WTC11 (cell line): ENCODE data around the gene MED9. TPM values are rescaled to one million over a fixed set of nuclear protein-coding genes. Genes with fewer than 3 reads are reported as not detected.

Source experiments
- ATAC-seq: fragments of 200-7000 bp; cut with Tn5 transposase; 2 replicates; pipeline ENCODE4 v1.10.0; 2021; ENCODE audit warnings: mild to moderate bottlenecking, moderate library complexity
- CTCF ChIA-PET: fragments of 300-600 bp; sonication (Branson Sonifier 250); formaldehyde crosslinking; loops from one replicate; lab custom pipeline; 2021; ENCODE audit warnings: antibody characterized with exemption; lab: Charles Lee
- POLR2A ChIA-PET: fragments of 350-600 bp; sonication (Branson Sonifier 250); formaldehyde crosslinking; loops from one replicate; lab custom pipeline; 2021; ENCODE audit warnings: antibody characterized with exemption; lab: Charles Lee
- DNase-seq: peaks from one replicate; pipeline ENCODE4 v3.0.0; 2021; ENCODE audit warnings: low spot score
- H3K27ac Mint-ChIP-seq: 2 replicates; pipeline ENCODE4 v1.8.0; 2021; ENCODE audit warnings: mixed read lengths
- H3K27me3 Mint-ChIP-seq: 2 replicates; pipeline ENCODE4 v1.8.0; 2021; ENCODE audit warnings: low read depth, mild to moderate bottlenecking, moderate library complexity, mixed read lengths
- H3K36me3 Mint-ChIP-seq: 2 replicates; pipeline ENCODE4 v1.8.0; 2021; ENCODE audit warnings: mixed read lengths
- H3K4me1 Mint-ChIP-seq: 2 replicates; pipeline ENCODE4 v1.8.0; 2022; ENCODE audit warnings: mixed read lengths
- H3K4me3 Mint-ChIP-seq: 2 replicates; pipeline ENCODE4 v1.8.0; 2021; ENCODE audit warnings: mild to moderate bottlenecking, moderate library complexity, mixed read lengths
- H3K9me3 Mint-ChIP-seq: 2 replicates; pipeline ENCODE4 v1.8.0; 2021; ENCODE audit warnings: mixed read lengths
- FOXP1 ChIP-seq: sonication (generic); formaldehyde crosslinking; IDR thresholded peaks from 2 replicates; pipeline ENCODE4 v1.8.0; 2022; ENCODE audit warnings: missing genetic modification reagents, mild to moderate bottlenecking, moderate library complexity, borderline replicate concordance
- IRF2 ChIP-seq: sonication (generic); formaldehyde crosslinking; IDR thresholded peaks from 2 replicates; pipeline ENCODE4 v1.8.0; 2022; ENCODE audit warnings: low read depth, missing genetic modification reagents, borderline replicate concordance
- NFATC4 ChIP-seq: fragments of 250-450 bp; sonication (Bioruptor Pico); IDR thresholded peaks from 2 replicates; pipeline ENCODE4 v1.9.0; 2021; ENCODE audit warnings: mild to moderate bottlenecking
- NR2C2 ChIP-seq: sonication (generic); formaldehyde crosslinking; IDR thresholded peaks from 2 replicates; pipeline ENCODE4 v1.8.0; 2022; ENCODE audit warnings: mild to moderate bottlenecking, missing genetic modification reagents
- PRRX2 ChIP-seq: fragments of 250-450 bp; sonication (Bioruptor Pico); IDR thresholded peaks from 2 replicates; pipeline ENCODE4 v1.8.0; 2021; ENCODE audit warnings: mild to moderate bottlenecking
- RELA ChIP-seq: sonication (generic); formaldehyde crosslinking; IDR thresholded peaks from 2 replicates; pipeline ENCODE4 v1.8.1; 2022; ENCODE audit warnings: missing genetic modification reagents, mild to moderate bottlenecking, borderline replicate concordance
- RORB ChIP-seq: fragments of 250-450 bp; sonication (Bioruptor Pico); IDR thresholded peaks from 2 replicates; pipeline ENCODE4 v1.9.0; 2021; ENCODE audit warnings: mild to moderate bottlenecking
- TP53 ChIP-seq: sonication (generic); formaldehyde crosslinking; IDR thresholded peaks from 2 replicates; pipeline ENCODE4 v1.8.1; 2023; ENCODE audit warnings: mild to moderate bottlenecking, missing genetic modification reagents
- ZNF121 ChIP-seq: sonication (generic); formaldehyde crosslinking; IDR thresholded peaks from 2 replicates; pipeline ENCODE4 v1.8.0; 2023; ENCODE audit warnings: missing genetic modification reagents
- ZNF263 ChIP-seq: sonication (generic); formaldehyde crosslinking; IDR thresholded peaks from 2 replicates; pipeline ENCODE4 v1.8.1; 2022; ENCODE audit warnings: low read depth, mild to moderate bottlenecking, moderate library complexity, missing genetic modification reagents
- ZNF423 ChIP-seq: fragments of 250-450 bp; sonication (Bioruptor Pico); IDR thresholded peaks from 2 replicates; pipeline ENCODE4 v2.1.2; 2022; ENCODE audit warnings: mild to moderate bottlenecking, moderate library complexity
- ZNF671 ChIP-seq: fragments of 250-450 bp; sonication (Bioruptor Pico); IDR thresholded peaks from 2 replicates; pipeline ENCODE4 v1.8.0; 2021; ENCODE audit warnings: mild to moderate bottlenecking
- total RNA-seq: library from RNA; stranded (reverse); gene quantifications from 3 replicates; pipeline ENCODE4 v1.2.3, GENCODE V29; 2021
- TF ChIP-seq, protein P1 (sequence below): sonication (generic); formaldehyde crosslinking; conservative IDR thresholded peaks from 2 replicates; pipeline ENCODE4 v1.8.1; 2023; ENCODE audit warnings: mild to moderate bottlenecking, low read depth, missing genetic modification reagents, moderate library complexity
- TF ChIP-seq, protein P2 (sequence below): sonication (generic); formaldehyde crosslinking; IDR thresholded peaks from 2 replicates; pipeline ENCODE4 v1.8.0; 2022; ENCODE audit warnings: mild to moderate bottlenecking, missing genetic modification reagents
- TF ChIP-seq, protein P3 (sequence below): sonication (generic); formaldehyde crosslinking; IDR thresholded peaks from 2 replicates; pipeline ENCODE4 v1.8.0; 2023; ENCODE audit warnings: missing genetic modification reagents, mild to moderate bottlenecking, borderline replicate concordance
- TF ChIP-seq, protein P4 (sequence below): sonication (generic); formaldehyde crosslinking; IDR thresholded peaks from 2 replicates; pipeline ENCODE4 v1.8.1; 2023; ENCODE audit warnings: mild to moderate bottlenecking, missing genetic modification reagents, moderate library complexity
- TF ChIP-seq, protein P5 (sequence below): sonication (generic); formaldehyde crosslinking; IDR thresholded peaks from 2 replicates; pipeline ENCODE4 v1.8.1; 2022; ENCODE audit warnings: mild to moderate bottlenecking, missing genetic modification reagents, moderate library complexity, borderline replicate concordance
- TF ChIP-seq, protein P6 (sequence below): fragments of 250-450 bp; sonication (Bioruptor Pico); IDR thresholded peaks from 2 replicates; pipeline ENCODE4 v1.9.0; 2021; ENCODE audit warnings: moderate library complexity, mild to moderate bottlenecking, inconsistent platforms, borderline replicate concordance
- TF ChIP-seq, protein P7 (sequence below): sonication (generic); formaldehyde crosslinking; IDR thresholded peaks from 2 replicates; pipeline ENCODE4 v1.8.0; 2022; ENCODE audit warnings: missing genetic modification reagents

Gene MED9
- total RNA-seq, 1 experiment from 2014 or later: 21.1 TPM

DNA sequence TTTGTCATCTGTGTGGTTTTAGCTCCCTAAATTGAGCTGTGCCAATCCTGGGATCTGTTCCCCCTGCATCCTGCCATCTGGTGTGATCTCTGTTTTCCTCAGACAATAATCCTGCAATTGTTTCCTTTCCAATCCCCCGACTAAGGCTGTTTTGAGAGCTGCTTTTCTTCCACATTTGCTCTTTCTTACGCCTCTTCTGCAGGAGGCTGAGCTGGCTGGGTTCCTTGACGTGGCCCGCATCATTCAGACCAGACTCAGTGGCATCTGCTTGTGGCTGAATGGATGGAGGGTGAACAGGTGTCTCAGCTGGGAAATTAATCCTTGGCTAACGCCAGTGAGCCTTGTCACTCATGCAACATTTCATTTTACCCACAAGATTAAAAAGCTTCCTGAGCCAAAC lies 9.8 kb upstream of the MED9 start:
- ATAC-seq: no peak
- POLR2A ChIA-PET: no interaction called here
- TF ChIP-seq NFATC4 (CRISPR knock-in tag) (no peak), RELA (CRISPR knock-in tag) (no peak), FOXP1 (CRISPR knock-in tag) (no peak), PRRX2 (CRISPR knock-in tag) (no peak), ZNF671 (no peak), TP53 (CRISPR knock-in tag) (no peak), IRF2 (CRISPR knock-in tag) (no peak)
- TF ChIP-seq, protein P1, sequence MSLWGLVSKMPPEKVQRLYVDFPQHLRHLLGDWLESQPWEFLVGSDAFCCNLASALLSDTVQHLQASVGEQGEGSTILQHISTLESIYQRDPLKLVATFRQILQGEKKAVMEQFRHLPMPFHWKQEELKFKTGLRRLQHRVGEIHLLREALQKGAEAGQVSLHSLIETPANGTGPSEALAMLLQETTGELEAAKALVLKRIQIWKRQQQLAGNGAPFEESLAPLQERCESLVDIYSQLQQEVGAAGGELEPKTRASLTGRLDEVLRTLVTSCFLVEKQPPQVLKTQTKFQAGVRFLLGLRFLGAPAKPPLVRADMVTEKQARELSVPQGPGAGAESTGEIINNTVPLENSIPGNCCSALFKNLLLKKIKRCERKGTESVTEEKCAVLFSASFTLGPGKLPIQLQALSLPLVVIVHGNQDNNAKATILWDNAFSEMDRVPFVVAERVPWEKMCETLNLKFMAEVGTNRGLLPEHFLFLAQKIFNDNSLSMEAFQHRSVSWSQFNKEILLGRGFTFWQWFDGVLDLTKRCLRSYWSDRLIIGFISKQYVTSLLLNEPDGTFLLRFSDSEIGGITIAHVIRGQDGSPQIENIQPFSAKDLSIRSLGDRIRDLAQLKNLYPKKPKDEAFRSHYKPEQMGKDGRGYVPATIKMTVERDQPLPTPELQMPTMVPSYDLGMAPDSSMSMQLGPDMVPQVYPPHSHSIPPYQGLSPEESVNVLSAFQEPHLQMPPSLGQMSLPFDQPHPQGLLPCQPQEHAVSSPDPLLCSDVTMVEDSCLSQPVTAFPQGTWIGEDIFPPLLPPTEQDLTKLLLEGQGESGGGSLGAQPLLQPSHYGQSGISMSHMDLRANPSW (CRISPR knock-in tag): no peak
- TF ChIP-seq, protein P2, sequence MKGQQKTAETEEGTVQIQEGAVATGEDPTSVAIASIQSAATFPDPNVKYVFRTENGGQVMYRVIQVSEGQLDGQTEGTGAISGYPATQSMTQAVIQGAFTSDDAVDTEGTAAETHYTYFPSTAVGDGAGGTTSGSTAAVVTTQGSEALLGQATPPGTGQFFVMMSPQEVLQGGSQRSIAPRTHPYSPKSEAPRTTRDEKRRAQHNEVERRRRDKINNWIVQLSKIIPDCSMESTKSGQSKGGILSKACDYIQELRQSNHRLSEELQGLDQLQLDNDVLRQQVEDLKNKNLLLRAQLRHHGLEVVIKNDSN: no peak
- TF ChIP-seq, protein P3, sequence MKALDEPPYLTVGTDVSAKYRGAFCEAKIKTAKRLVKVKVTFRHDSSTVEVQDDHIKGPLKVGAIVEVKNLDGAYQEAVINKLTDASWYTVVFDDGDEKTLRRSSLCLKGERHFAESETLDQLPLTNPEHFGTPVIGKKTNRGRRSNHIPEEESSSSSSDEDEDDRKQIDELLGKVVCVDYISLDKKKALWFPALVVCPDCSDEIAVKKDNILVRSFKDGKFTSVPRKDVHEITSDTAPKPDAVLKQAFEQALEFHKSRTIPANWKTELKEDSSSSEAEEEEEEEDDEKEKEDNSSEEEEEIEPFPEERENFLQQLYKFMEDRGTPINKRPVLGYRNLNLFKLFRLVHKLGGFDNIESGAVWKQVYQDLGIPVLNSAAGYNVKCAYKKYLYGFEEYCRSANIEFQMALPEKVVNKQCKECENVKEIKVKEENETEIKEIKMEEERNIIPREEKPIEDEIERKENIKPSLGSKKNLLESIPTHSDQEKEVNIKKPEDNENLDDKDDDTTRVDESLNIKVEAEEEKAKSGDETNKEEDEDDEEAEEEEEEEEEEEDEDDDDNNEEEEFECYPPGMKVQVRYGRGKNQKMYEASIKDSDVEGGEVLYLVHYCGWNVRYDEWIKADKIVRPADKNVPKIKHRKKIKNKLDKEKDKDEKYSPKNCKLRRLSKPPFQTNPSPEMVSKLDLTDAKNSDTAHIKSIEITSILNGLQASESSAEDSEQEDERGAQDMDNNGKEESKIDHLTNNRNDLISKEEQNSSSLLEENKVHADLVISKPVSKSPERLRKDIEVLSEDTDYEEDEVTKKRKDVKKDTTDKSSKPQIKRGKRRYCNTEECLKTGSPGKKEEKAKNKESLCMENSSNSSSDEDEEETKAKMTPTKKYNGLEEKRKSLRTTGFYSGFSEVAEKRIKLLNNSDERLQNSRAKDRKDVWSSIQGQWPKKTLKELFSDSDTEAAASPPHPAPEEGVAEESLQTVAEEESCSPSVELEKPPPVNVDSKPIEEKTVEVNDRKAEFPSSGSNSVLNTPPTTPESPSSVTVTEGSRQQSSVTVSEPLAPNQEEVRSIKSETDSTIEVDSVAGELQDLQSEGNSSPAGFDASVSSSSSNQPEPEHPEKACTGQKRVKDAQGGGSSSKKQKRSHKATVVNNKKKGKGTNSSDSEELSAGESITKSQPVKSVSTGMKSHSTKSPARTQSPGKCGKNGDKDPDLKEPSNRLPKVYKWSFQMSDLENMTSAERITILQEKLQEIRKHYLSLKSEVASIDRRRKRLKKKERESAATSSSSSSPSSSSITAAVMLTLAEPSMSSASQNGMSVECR (CRISPR knock-in tag): no peak
- TF ChIP-seq, protein P4, sequence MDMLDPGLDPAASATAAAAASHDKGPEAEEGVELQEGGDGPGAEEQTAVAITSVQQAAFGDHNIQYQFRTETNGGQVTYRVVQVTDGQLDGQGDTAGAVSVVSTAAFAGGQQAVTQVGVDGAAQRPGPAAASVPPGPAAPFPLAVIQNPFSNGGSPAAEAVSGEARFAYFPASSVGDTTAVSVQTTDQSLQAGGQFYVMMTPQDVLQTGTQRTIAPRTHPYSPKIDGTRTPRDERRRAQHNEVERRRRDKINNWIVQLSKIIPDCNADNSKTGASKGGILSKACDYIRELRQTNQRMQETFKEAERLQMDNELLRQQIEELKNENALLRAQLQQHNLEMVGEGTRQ (CRISPR knock-in tag): no peak
- TF ChIP-seq, protein P5, sequence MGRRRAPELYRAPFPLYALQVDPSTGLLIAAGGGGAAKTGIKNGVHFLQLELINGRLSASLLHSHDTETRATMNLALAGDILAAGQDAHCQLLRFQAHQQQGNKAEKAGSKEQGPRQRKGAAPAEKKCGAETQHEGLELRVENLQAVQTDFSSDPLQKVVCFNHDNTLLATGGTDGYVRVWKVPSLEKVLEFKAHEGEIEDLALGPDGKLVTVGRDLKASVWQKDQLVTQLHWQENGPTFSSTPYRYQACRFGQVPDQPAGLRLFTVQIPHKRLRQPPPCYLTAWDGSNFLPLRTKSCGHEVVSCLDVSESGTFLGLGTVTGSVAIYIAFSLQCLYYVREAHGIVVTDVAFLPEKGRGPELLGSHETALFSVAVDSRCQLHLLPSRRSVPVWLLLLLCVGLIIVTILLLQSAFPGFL (CRISPR knock-in tag): no peak
- Mint-ChIP-seq H3K27ac (no peak overlapping the region), H3K4me1 (no peaks in the 10 kb centered on the region), H3K27me3 (peaks cover 5% of the 10 kb centered on the region), H3K4me3 (no peak overlapping the region), H3K9me3 (no peaks in the 10 kb centered on the region), H3K36me3 (no peaks in the 10 kb centered on the region)
- no peak for DNase-seq
- CTCF ChIA-PET: interaction anchor here (0.6 to 1.5 kb wide), 2 partner anchors 112 to 313 kb away, joined by 4 to 6 read pairs; no protein-coding TSS in a partner anchor

DNA sequence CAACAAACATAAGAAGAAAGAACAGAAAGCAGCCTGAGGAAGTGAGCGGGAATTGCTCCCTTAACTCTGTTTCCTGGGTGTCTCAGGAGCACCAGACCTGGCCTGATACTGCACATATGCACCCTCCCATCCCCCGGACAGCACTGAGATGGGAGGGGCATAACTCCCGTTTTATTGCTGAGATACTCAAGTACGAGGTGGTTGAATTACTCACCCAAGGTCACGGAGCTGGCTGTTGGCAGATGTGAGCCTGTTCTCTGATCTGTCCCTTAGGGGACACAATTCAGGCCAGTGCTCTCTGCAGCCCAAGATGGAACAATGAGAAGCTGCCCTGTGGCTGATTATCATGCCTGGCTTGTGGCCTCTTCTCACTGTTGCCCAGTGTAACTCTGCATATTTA lies 9.1 kb upstream of the MED9 start:
- Mint-ChIP-seq H3K36me3 (no peaks in the 10 kb centered on the region), H3K9me3 (no peaks in the 10 kb centered on the region), H3K27ac (no peak overlapping the region), H3K27me3 (peaks cover 5% of the 10 kb centered on the region), H3K4me3 (no peak overlapping the region), H3K4me1 (no peaks in the 10 kb centered on the region)
- DNase-seq (no peak), ATAC-seq (no peak)
- POLR2A ChIA-PET: no interaction called here
- CTCF ChIA-PET: interaction anchor here (1.0 to 1.5 kb wide), 2 partner anchors 29 to 113 kb away, joined by 4 to 5 read pairs; no protein-coding TSS in a partner anchor
- TF ChIP-seq, protein P6, sequence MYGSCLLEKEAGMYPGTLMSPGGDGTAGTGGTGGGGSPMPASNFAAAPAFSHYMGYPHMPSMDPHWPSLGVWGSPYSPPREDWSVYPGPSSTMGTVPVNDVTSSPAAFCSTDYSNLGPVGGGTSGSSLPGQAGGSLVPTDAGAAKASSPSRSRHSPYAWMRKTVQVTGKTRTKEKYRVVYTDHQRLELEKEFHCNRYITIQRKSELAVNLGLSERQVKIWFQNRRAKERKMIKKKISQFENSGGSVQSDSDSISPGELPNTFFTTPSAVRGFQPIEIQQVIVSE: no peak
- TF ChIP-seq ZNF121 (CRISPR knock-in tag): no peak
- TF ChIP-seq, protein P7, sequence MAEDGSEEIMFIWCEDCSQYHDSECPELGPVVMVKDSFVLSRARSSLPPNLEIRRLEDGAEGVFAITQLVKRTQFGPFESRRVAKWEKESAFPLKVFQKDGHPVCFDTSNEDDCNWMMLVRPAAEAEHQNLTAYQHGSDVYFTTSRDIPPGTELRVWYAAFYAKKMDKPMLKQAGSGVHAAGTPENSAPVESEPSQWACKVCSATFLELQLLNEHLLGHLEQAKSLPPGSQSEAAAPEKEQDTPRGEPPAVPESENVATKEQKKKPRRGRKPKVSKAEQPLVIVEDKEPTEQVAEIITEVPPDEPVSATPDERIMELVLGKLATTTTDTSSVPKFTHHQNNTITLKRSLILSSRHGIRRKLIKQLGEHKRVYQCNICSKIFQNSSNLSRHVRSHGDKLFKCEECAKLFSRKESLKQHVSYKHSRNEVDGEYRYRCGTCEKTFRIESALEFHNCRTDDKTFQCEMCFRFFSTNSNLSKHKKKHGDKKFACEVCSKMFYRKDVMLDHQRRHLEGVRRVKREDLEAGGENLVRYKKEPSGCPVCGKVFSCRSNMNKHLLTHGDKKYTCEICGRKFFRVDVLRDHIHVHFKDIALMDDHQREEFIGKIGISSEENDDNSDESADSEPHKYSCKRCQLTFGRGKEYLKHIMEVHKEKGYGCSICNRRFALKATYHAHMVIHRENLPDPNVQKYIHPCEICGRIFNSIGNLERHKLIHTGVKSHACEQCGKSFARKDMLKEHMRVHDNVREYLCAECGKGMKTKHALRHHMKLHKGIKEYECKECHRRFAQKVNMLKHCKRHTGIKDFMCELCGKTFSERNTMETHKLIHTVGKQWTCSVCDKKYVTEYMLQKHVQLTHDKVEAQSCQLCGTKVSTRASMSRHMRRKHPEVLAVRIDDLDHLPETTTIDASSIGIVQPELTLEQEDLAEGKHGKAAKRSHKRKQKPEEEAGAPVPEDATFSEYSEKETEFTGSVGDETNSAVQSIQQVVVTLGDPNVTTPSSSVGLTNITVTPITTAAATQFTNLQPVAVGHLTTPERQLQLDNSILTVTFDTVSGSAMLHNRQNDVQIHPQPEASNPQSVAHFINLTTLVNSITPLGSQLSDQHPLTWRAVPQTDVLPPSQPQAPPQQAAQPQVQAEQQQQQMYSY (CRISPR knock-in tag): no peak
- no peak for TF ChIP-seq ZNF423
- TF ChIP-seq ZNF263 (CRISPR knock-in tag): no peak
- no peak for TF ChIP-seq NR2C2 (CRISPR knock-in tag)
- no peak for TF ChIP-seq NFATC4 (CRISPR knock-in tag)
- no peak for TF ChIP-seq RORB (CRISPR knock-in tag)
